H1 (cell line): ENCODE measurements around the gene GRK3. TPM values are rescaled to one million over a fixed set of nuclear protein-coding genes. Genes with fewer than 3 reads are reported as not detected.

Source experiments
- CTCF ChIA-PET: fragments of 300-600 bp; sonication (Branson Sonifier 250); formaldehyde crosslinking; loops from one replicate; lab custom pipeline; 2021; ENCODE audit not compliant: partially characterized antibody; lab: Charles Lee
- POLR2A ChIA-PET: fragments of 300-600 bp; sonication (Branson Sonifier 250); formaldehyde crosslinking; loops from one replicate; lab custom pipeline; 2021; ENCODE audit warnings: inconsistent platforms; ENCODE audit not compliant: partially characterized antibody; lab: Charles Lee
- DNase-seq, 2 experiments: peaks; one replicate each; pipeline versions ENCODE4 v3.0.0 to v3.0.0-alpha.2; 2010 to 2022; ENCODE audit warnings: low spot score in 2 of 2, low read depth in 1 of 2, mixed read lengths in 1 of 2
- FAIRE-seq: peaks from 2 replicates; lab custom pipeline; 2011; peaks lifted over from hg19 to GRCh38; lab: Jason Lieb, UNC
- H2AFZ ChIP-seq: 2 replicates; pipeline ENCODE4 v1.8.1; 2012; ENCODE audit warnings: low read length, inconsistent platforms
- H2AK5ac ChIP-seq: 2 replicates; pipeline ENCODE4 v1.6.1; 2013; ENCODE audit warnings: low read depth, low read length
- H2BK120ac ChIP-seq: replicated peaks from 2 replicates; pipeline ENCODE3; 2013; ENCODE audit warnings: low read depth, low read length, inconsistent platforms
- H2BK12ac ChIP-seq: 2 replicates; pipeline ENCODE4 v1.6.1; 2013; ENCODE audit warnings: low read depth, low read length
- H2BK15ac ChIP-seq: 2 replicates; pipeline ENCODE4 v1.6.1; 2013; ENCODE audit warnings: low read length
- H2BK20ac ChIP-seq: 2 replicates; pipeline ENCODE4 v1.6.1; 2013; ENCODE audit warnings: low read length
- H2BK5ac ChIP-seq: 2 replicates; pipeline ENCODE4 v1.6.1; 2013; ENCODE audit warnings: low read depth, low read length
- H3K14ac ChIP-seq: 2 replicates; pipeline ENCODE4 v1.6.1; 2013; ENCODE audit warnings: inconsistent platforms; ENCODE audit not compliant: insufficient read length
- H3K18ac ChIP-seq: 2 replicates; pipeline ENCODE4 v1.6.1; 2013; ENCODE audit warnings: low read length; ENCODE audit errors: extremely low read depth
- H3K23ac ChIP-seq: 2 replicates; pipeline ENCODE4 v1.6.1; 2013; ENCODE audit warnings: inconsistent platforms; ENCODE audit not compliant: insufficient read length
- H3K23me2 ChIP-seq: 2 replicates; pipeline ENCODE4 v1.6.1; 2013; ENCODE audit warnings: low read depth, low read length
- H3K27ac ChIP-seq: 2 replicates; pipeline ENCODE4 v1.6.1; 2011; ENCODE audit warnings: low read depth, low read length, inconsistent platforms
- H3K27me3 ChIP-seq, 4 experiments: replicated peaks in 1 of 4; 1 replicate in 1 of 4; 2 replicates in 3 of 4; pipeline versions ENCODE4 v1.6.1 to v1.8.1; 2011 to 2013; ENCODE audit warnings: low read length in 3 of 4, mild to moderate bottlenecking in 3 of 4, inconsistent platforms in 2 of 4, mixed read lengths in 2 of 4, moderate library complexity in 1 of 4; ENCODE audit not compliant: control insufficient read depth in 3 of 4, insufficient read depth in 3 of 4; ENCODE audit errors: extremely low read depth in 1 of 4
- H3K36me3 ChIP-seq, 4 experiments: 2 replicates each; pipeline versions ENCODE4 v1.6.1 to v1.8.1; 2011 to 2013; ENCODE audit warnings: mild to moderate bottlenecking in 4 of 4, low read length in 3 of 4, moderate library complexity in 2 of 4, control low read depth in 1 of 4, inconsistent platforms in 1 of 4; ENCODE audit not compliant: insufficient read depth in 4 of 4, control insufficient read depth in 2 of 4
- H3K4ac ChIP-seq: replicated peaks from 2 replicates; pipeline ENCODE3; 2013; ENCODE audit warnings: low read length, low read depth, mixed read lengths, inconsistent platforms; ENCODE audit not compliant: insufficient read length
- H3K4me1 ChIP-seq, 4 experiments: replicated peaks in 1 of 4; 1 replicate in 1 of 4; 2 replicates in 3 of 4; pipeline versions ENCODE4 v1.6.1 to v1.8.1; 2011 to 2013; ENCODE audit warnings: low read length in 3 of 4, inconsistent platforms in 2 of 4, mixed read lengths in 1 of 4; ENCODE audit not compliant: insufficient read depth in 4 of 4, control insufficient read depth in 3 of 4
- H3K4me2 ChIP-seq, 2 experiments: 2 replicates each; pipeline versions ENCODE4 v1.6.1 to v1.8.1; 2011 to 2013; ENCODE audit warnings: low read depth in 2 of 2, low read length in 2 of 2, control low read depth in 1 of 2, inconsistent platforms in 1 of 2, mild to moderate bottlenecking in 1 of 2; ENCODE audit not compliant: insufficient read depth in 1 of 2
- H3K4me3 ChIP-seq, 4 experiments: fragments of 200-600, 300-600 bp in 1 of 4; sonication (generic), shearing (Covaris generic), sonication (Bioruptor Twin) in 1 of 4; 2 replicates each; pipeline versions ENCODE4 v1.5.1 to v1.8.1; 2011 to 2016; ENCODE audit warnings: low read length in 4 of 4, low read depth in 3 of 4, control low read depth in 2 of 4, inconsistent platforms in 2 of 4, mild to moderate bottlenecking in 2 of 4, mixed read lengths in 1 of 4, moderate library complexity in 1 of 4; ENCODE audit not compliant: insufficient read depth in 2 of 4; ENCODE audit errors: extremely low read depth in 1 of 4
- H3K56ac ChIP-seq: replicated peaks from 2 replicates; pipeline ENCODE3; 2013; ENCODE audit warnings: low read depth, mild to moderate bottlenecking, mixed read lengths, low read length, inconsistent platforms; ENCODE audit not compliant: insufficient read length
- H3K79me1 ChIP-seq: 2 replicates; pipeline ENCODE4 v1.6.1; 2013; ENCODE audit warnings: low read depth, low read length, control low read depth
- H3K79me2 ChIP-seq, 2 experiments: 2 replicates each; pipeline versions ENCODE4 v1.6.1 to v1.8.1; 2012 to 2013; ENCODE audit warnings: low read length in 2 of 2, mild to moderate bottlenecking in 2 of 2, inconsistent platforms in 1 of 2; ENCODE audit not compliant: insufficient read depth in 2 of 2, control insufficient read depth in 1 of 2
- H3K9ac ChIP-seq, 4 experiments: replicated peaks in 1 of 4; 1 replicate in 1 of 4; 2 replicates in 3 of 4; pipeline versions ENCODE4 v1.6.1 to v1.8.1; 2011 to 2013; ENCODE audit warnings: low read depth in 3 of 4, low read length in 3 of 4, control low read depth in 2 of 4, mild to moderate bottlenecking in 2 of 4, moderate library complexity in 2 of 4, inconsistent platforms in 1 of 4; ENCODE audit errors: extremely low read depth in 1 of 4
- H3K9me3 ChIP-seq, 2 experiments: 2 replicates each; pipeline versions ENCODE4 v1.6.1 to v1.8.1; 2012 to 2013; ENCODE audit warnings: mild to moderate bottlenecking in 2 of 2, moderate library complexity in 2 of 2, control low read depth in 1 of 2, inconsistent platforms in 1 of 2, low read depth in 1 of 2, low read length in 1 of 2, mixed read lengths in 1 of 2; ENCODE audit not compliant: insufficient read depth in 2 of 2
- H4K20me1 ChIP-seq, 2 experiments: replicated peaks in 1 of 2; 2 replicates each; pipeline versions ENCODE3 to v1.8.1; 2011 to 2013; ENCODE audit warnings: inconsistent platforms in 2 of 2, low read length in 2 of 2, mild to moderate bottlenecking in 1 of 2; ENCODE audit not compliant: insufficient read depth in 2 of 2, control insufficient read depth in 1 of 2
- H4K5ac ChIP-seq: 2 replicates; pipeline ENCODE4 v1.6.1; 2013; ENCODE audit warnings: low read length, low read depth, mixed read lengths, inconsistent platforms; ENCODE audit not compliant: insufficient read length
- H4K8ac ChIP-seq: 2 replicates; pipeline ENCODE4 v1.8.0; 2013; ENCODE audit warnings: mild to moderate bottlenecking, moderate library complexity, low read length, inconsistent platforms; ENCODE audit not compliant: insufficient read depth; ENCODE audit errors: extremely low read depth
- H4K91ac ChIP-seq: replicated peaks from 2 replicates; pipeline ENCODE3; 2013; ENCODE audit warnings: low read length, mixed read lengths, inconsistent platforms; ENCODE audit not compliant: insufficient read length
- CTBP2 ChIP-seq: IDR thresholded peaks from 2 replicates; pipeline ENCODE4 v1.7.0; 2011; ENCODE audit warnings: borderline replicate concordance, mild to moderate bottlenecking, moderate library complexity, mixed read lengths, low read length; ENCODE audit not compliant: insufficient read depth, insufficient read length
- PHF8 ChIP-seq: fragments of 200-600 bp; sonication (generic); conservative IDR thresholded peaks from 2 replicates; pipeline ENCODE4 v1.7.1; 2012; ENCODE audit warnings: low read depth, mild to moderate bottlenecking, inconsistent platforms, low read length, moderate library complexity
- WGBS, 2 experiments: shearing (Covaris generic) in 1 of 2; methylation state at CpG; one replicate each; pipeline versions ENCODE4 v1.1.6 to v1.1.7; 2013 to 2015; ENCODE audit warnings: low lambda C conversion rate in 2 of 2, mixed read lengths in 2 of 2, inconsistent platforms in 1 of 2, low coverage in 1 of 2, missing lambda C conversion rate in 1 of 2; ENCODE audit not compliant: insufficient replicate concordance in 2 of 2, insufficient coverage in 1 of 2, insufficient read length in 1 of 2; ENCODE audit errors: extremely low coverage in 1 of 2, missing lambda C conversion rate in 1 of 2; 5-methylcytosine and 5-hydroxymethylcytosine counted together
- polyA plus RNA-seq, 7 experiments: library from polyadenylated mRNA; depleted of rRNA in 3 of 7; stranded (reverse) in 5 of 7; unstranded in 2 of 7; fragments of >200 nt in 5 of 7; fragments of 200-250 nt in 2 of 7; gene quantifications; 1 replicate in 5 of 7; 2 replicates in 1 of 7; 4 replicates in 1 of 7; pipeline versions ENCODE4 v1.2.1 to v1.2.3, GENCODE V29; 2011 to 2013; ENCODE audit warnings: missing spikeins in 2 of 7, mixed read lengths in 2 of 7
- total RNA-seq: library from RNA; stranded (reverse); fragmentation: NEBNext Ultra II Directional; extraction: Animal tissue kit (Norgen Biotek cat#: 25700); gene quantifications from 2 replicates; pipeline ENCODE4 v1.2.1, GENCODE V29; 2021

Gene GRK3
- total and polyA plus RNA-seq, 2 of the 8 experiments (the other 6 are each of a cell fraction or from before 2014, with no cell fraction given): 7.5 to 35.3 TPM

DNA sequence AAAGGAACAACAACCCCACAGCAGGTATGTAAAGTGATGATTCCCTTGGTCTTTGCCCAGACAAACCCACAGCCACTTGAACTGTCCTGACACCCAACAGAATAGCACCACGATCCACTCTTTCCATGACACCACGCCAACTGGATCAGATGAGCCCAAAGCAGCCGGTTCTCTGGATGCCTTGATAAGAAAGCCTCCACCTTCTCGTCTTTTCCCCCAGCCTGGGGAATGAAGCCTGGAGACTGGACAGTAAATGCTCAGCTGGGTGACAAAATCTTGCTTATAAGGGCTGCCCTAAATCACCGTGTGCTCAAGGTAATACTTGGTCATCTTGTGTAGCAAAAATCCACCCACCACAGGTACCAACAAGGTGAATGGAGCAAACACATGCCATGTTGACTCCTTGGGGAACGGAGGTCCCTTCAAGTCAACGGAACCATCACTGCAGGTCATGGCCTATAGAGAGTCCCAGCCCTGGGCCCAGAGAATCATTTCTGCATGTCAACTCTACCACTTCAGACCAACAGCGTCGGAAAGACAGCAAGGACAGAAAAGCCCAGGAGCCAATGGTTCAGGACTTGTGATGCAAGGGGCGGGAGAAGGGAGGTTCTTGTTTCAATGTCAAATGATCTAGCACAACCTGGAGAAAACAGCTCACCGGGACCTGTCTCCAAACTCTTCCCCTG, 175.3 kb downstream of the GRK3 start:
- no peaks in the 10 kb centered on the region for H3K36me3 ChIP-seq
- H3K9ac ChIP-seq: no peak overlapping the region
- POLR2A ChIA-PET: no interaction called here
- H3K9me3 ChIP-seq: no peaks in the 10 kb centered on the region
- DNase-seq (no peak), FAIRE-seq (no peak)
- no peak overlapping the region for H3K4me2 ChIP-seq
- no peak overlapping the region for H4K91ac ChIP-seq
- 95% methylated on average over 11 of the region's 11 CpGs; no CpG with 5 or more reads in 1 of the 2 experiments for WGBS, 2 experiments
- H4K20me1 ChIP-seq: no peaks in the 10 kb centered on the region
- no peak overlapping the region for H3K27ac ChIP-seq
- H4K8ac ChIP-seq: peak overlapping the region; percentile 16
- no peak overlapping the region for H2BK120ac ChIP-seq
- no peak overlapping the region for H2BK15ac ChIP-seq
- H3K23me2 ChIP-seq: no peaks in the 10 kb centered on the region
- TF ChIP-seq PHF8: no peak
- no peak for TF ChIP-seq CTBP2
- H2BK5ac ChIP-seq: no peak overlapping the region
- H2BK20ac ChIP-seq: no peak overlapping the region
- no peak overlapping the region for H3K56ac ChIP-seq
- H3K4me3 ChIP-seq: no peak overlapping the region
- CTCF ChIA-PET: no interaction called here
- no peak overlapping the region for H2BK12ac ChIP-seq
- H3K27me3 ChIP-seq: no peaks in the 10 kb centered on the region
- H3K18ac ChIP-seq: no peak overlapping the region
- H3K4ac ChIP-seq: no peak overlapping the region
- H3K79me2 ChIP-seq: no peaks in the 10 kb centered on the region
- H3K4me1 ChIP-seq: no peaks in the 10 kb centered on the region; a peak in 1 of 7 replicates
- H3K79me1 ChIP-seq: no peaks in the 10 kb centered on the region
- H2AK5ac ChIP-seq: no peak overlapping the region
- no peak overlapping the region for H3K14ac ChIP-seq
- no peak overlapping the region for H3K23ac ChIP-seq
- H4K5ac ChIP-seq: no peak overlapping the region
- no peak overlapping the region for H2AFZ ChIP-seq
